ENCODE measurements around the gene NPC1.
A peak's percentile ranks its signal among the peaks of the same experiment; 100 is the strongest.

NPC1 gene

DNA sequence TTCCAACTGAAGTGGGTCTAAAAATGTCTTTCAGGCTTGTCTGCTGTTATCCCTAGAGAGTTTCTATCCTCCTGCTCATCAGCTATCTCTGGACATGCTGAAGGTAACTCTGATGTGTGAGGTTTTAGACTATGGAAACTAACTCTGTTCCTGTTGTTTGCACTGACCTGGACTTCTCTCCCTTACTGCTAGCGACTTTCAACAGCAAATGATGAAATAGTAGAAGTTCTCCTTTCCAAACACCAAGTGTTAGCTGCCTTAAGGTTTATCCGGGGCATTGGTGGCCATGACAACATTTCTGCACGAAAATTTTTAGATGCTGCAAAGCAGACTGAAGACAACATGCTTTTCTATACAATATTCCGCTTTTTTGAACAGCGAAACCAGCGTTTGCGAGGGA is 56.1 kb downstream of the NPC1 start:
- Histone ChIP-seq H2BK120ac (ENCODE audit: low read depth, low read length) (no peak overlapping the region), H2AFZ (ENCODE audit: low read length) (no peak overlapping the region), H3K14ac (ENCODE audit: low read length) (no peak overlapping the region), H2BK5ac (ENCODE audit: low read length) (no peak overlapping the region), H4K91ac (ENCODE audit: low read depth, low read length, poor library complexity) (no peak overlapping the region), H3K27me3 (ENCODE audit: control insufficient read depth in 3 of 3, insufficient read depth in 3 of 3, low read depth in 1 of 3, low read length in 3 of 3) (no peaks in the 10 kb centered on the region), H3K27ac (replicated peaks; ENCODE audit: low read length) (no peak overlapping the region), H2BK15ac (ENCODE audit: low read length) (no peak overlapping the region), H3K36me3 (replicated peaks in 1 of 2; ENCODE audit: control insufficient read depth in 2 of 2, insufficient read depth in 2 of 2, low read length in 2 of 2) (peaks cover 50 to 97% of the 10 kb centered on the region in 2 donors), H3K4me3 (ENCODE audit: low read length in 2 of 2) (no peak overlapping the region), H3K79me1 (ENCODE audit: low read depth, low read length) (no peaks in the 10 kb centered on the region), H2AK5ac (ENCODE audit: low read depth, low read length) (no peak overlapping the region), H2BK12ac (ENCODE audit: low read length) (no peak overlapping the region), H3K23ac (ENCODE audit: low read depth, low read length, poor library complexity) (no peak overlapping the region), H3K9ac (ENCODE audit: low read depth, low read length, poor library complexity) (no peak overlapping the region), H4K8ac (ENCODE audit: low read depth, low read length) (no peak overlapping the region), H3K4me2 (ENCODE audit: insufficient read depth, low read length, poor library complexity, severe bottlenecking) (no peak overlapping the region), H3K18ac (ENCODE audit: low read length) (no peak overlapping the region), H3K9me3 (replicated peaks in 1 of 2; ENCODE audit: control insufficient read depth in 2 of 2, insufficient read depth in 1 of 2, low read depth in 1 of 2, low read length in 2 of 2) (peaks cover 0 to 1% of the 10 kb centered on the region in 2 donors), H3K4ac (ENCODE audit: low read length) (no peak overlapping the region), H3K4me1 (ENCODE audit: control insufficient read depth in 2 of 2, insufficient read depth in 1 of 2, low read depth in 1 of 2, low read length in 2 of 2) (peaks cover 0 to 7% of the 10 kb centered on the region in 2 donors)
- WGBS, 2 donors (ENCODE audit: extremely low coverage in 2 of 2, insufficient read length in 2 of 2, insufficient replicate concordance in 1 of 2): no CpG with 5 or more reads among the region's 7 CpGs
- DNase-seq (ENCODE audit: low spot score): no peak

DNA sequence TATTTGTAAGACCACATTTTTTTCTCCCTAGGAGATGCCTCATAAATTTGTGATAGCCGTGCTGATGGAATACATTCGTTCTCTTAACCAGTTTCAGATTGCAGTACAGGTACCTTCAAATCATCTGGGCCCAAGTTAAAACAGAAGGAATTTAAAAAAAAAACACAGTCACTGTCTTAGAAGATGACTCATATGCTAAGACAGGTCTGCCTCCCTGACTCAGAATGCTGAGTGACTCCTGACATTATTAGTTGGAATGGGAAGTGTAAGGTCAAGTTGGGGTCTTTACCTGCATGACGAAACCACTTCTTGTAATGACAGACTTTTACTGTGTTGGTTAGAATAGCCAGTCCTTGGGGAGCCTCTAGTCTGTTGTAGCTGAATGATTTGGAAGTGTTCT is 56.7 kb downstream of the NPC1 start:
- H3K79me1 ChIP-seq (ENCODE audit: low read depth, low read length): no peaks in the 10 kb centered on the region
- no peak overlapping the region for H3K4ac ChIP-seq (ENCODE audit: low read length)
- H3K14ac ChIP-seq (ENCODE audit: low read length): no peak overlapping the region
- no peak overlapping the region for H2BK15ac ChIP-seq (ENCODE audit: low read length)
- H3K9me3 ChIP-seq (replicated peaks in 1 of 2; ENCODE audit: control insufficient read depth in 2 of 2, insufficient read depth in 1 of 2, low read depth in 1 of 2, low read length in 2 of 2): peaks cover 0 to 1% of the 10 kb centered on the region in 2 donors
- H3K27me3 ChIP-seq (ENCODE audit: control insufficient read depth in 3 of 3, insufficient read depth in 3 of 3, low read depth in 1 of 3, low read length in 3 of 3): no peaks in the 10 kb centered on the region
- H2BK5ac ChIP-seq (ENCODE audit: low read length): no peak overlapping the region
- H3K18ac ChIP-seq (ENCODE audit: low read length): no peak overlapping the region
- no CpG with 5 or more reads among the region's 3 CpGs for WGBS, 2 donors (ENCODE audit: extremely low coverage in 2 of 2, insufficient read length in 2 of 2, insufficient replicate concordance in 1 of 2)
- no peak overlapping the region for H2AFZ ChIP-seq (ENCODE audit: low read length)
- H3K4me2 ChIP-seq (ENCODE audit: insufficient read depth, low read length, poor library complexity, severe bottlenecking): no peak overlapping the region
- no peak for DNase-seq (ENCODE audit: low spot score)
- no peak overlapping the region for H2BK120ac ChIP-seq (ENCODE audit: low read depth, low read length)
- H2AK5ac ChIP-seq (ENCODE audit: low read depth, low read length): no peak overlapping the region
- no peak overlapping the region for H3K27ac ChIP-seq (replicated peaks; ENCODE audit: low read length)
- H3K23ac ChIP-seq (ENCODE audit: low read depth, low read length, poor library complexity): no peak overlapping the region
- H3K4me1 ChIP-seq (ENCODE audit: control insufficient read depth in 2 of 2, insufficient read depth in 1 of 2, low read depth in 1 of 2, low read length in 2 of 2): peaks cover 0 to 7% of the 10 kb centered on the region in 2 donors
- no peak overlapping the region for H4K91ac ChIP-seq (ENCODE audit: low read depth, low read length, poor library complexity)
- no peak overlapping the region for H3K9ac ChIP-seq (ENCODE audit: low read depth, low read length, poor library complexity)
- no peak overlapping the region for H2BK12ac ChIP-seq (ENCODE audit: low read length)
- no peak overlapping the region for H3K4me3 ChIP-seq (ENCODE audit: low read length in 2 of 2)
- peaks cover 46 to 95% of the 10 kb centered on the region in 2 donors for H3K36me3 ChIP-seq (replicated peaks in 1 of 2; ENCODE audit: control insufficient read depth in 2 of 2, insufficient read depth in 2 of 2, low read length in 2 of 2)
- H4K8ac ChIP-seq (ENCODE audit: low read depth, low read length): no peak overlapping the region

DNA sequence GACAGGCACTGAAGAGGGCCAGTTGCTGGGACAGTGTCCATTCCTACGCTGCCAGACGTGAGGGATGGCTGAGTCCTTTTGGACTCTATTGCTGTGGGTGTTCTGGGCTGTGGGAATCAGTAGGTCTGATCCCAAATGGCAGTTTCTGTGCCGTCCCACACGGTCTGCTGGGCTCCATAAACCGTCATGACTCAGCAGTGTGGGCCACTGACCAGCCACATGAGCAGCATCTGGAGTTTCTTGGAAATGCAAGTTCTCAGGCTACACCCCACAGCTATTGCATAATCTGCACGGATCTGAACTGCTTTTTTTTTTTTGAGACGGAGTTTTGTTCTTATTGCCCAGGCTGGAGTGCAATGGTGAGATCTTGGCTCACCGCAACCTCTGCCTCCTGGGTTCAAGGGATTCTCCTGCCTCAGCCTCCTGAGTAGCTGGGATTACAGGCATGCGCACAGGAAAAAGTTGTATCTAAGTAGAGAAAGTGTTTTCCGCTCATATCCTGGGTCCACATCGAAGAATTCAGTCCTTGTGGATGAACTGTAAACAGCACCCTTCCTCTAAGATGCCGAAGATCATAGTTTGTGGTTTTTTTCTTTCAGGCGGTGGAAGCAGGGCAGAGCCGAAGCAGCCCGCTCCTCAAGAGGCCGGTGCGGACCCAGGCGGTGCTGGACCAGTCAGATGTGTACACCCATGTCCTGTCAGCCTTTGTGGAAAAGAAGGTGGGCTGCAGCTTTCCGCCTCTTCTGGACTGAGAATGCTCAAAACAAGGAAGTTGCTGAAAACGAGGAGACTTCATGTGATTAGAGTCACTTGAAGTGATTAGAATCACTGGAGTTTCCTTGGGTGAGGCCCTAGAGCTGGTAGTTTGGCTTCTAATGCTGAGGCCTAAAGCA is 57.5 kb downstream of the NPC1 start:
- Histone ChIP-seq H3K4me1 (ENCODE audit: control insufficient read depth in 2 of 2, insufficient read depth in 1 of 2, low read depth in 1 of 2, low read length in 2 of 2) (peaks cover 0 to 7% of the 10 kb centered on the region in 2 donors), H3K27ac (replicated peaks; ENCODE audit: low read length) (no peak overlapping the region)

DNA sequence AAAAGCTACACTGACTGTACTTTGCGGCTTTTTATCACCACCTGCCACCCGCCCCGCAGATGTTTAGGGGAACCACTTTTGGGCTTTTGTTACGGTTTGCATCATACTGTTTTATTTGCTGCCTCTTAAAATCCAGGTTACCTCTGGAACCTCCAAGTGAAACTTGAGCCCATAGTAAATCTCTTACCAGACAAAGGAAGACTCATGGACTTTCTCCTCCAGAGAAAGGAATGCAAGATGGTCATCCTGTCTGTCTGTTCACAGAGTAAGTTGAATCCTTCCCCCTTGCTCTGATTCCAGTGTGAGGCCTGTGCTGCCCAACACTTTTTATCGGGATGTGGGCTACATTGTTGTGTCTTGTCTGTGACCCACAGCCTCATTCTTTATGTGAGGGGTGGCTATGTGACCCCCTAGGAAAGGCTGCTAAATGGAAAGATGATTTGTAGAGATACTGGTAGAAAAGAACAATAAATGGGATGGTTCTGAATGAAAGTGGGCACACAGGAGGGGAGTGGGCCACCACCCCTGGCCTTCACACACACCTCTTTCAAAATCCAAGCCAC is 59.7 kb downstream of the NPC1 start:
- H2BK120ac ChIP-seq (ENCODE audit: low read depth, low read length): no peak overlapping the region
- H4K8ac ChIP-seq (ENCODE audit: low read depth, low read length): no peak overlapping the region
- peaks cover 0 to 2% (median 0%) of the 10 kb centered on the region in 3 experiments for H3K27me3 ChIP-seq (ENCODE audit: control insufficient read depth in 3 of 3, insufficient read depth in 3 of 3, low read depth in 1 of 3, low read length in 3 of 3)
- H3K23ac ChIP-seq (ENCODE audit: low read depth, low read length, poor library complexity): no peak overlapping the region
- no peak overlapping the region for H4K91ac ChIP-seq (ENCODE audit: low read depth, low read length, poor library complexity)
- peaks cover 47 to 95% of the 10 kb centered on the region in 2 donors for H3K36me3 ChIP-seq (replicated peaks in 1 of 2; ENCODE audit: control insufficient read depth in 2 of 2, insufficient read depth in 2 of 2, low read length in 2 of 2)
- peak overlapping the region; percentile 11 for H3K27ac ChIP-seq (replicated peaks; ENCODE audit: low read length)
- no peak overlapping the region for H2AFZ ChIP-seq (ENCODE audit: low read length)
- H3K79me1 ChIP-seq (ENCODE audit: low read depth, low read length): peaks cover 1% of the 10 kb centered on the region
- WGBS, 2 donors (ENCODE audit: extremely low coverage in 2 of 2, insufficient read length in 2 of 2, insufficient replicate concordance in 1 of 2): no CpG with 5 or more reads among the region's 5 CpGs
- H2BK5ac ChIP-seq (ENCODE audit: low read length): no peak overlapping the region
- no peak for DNase-seq (ENCODE audit: low spot score)
- H3K9me3 ChIP-seq (replicated peaks in 1 of 2; ENCODE audit: control insufficient read depth in 2 of 2, insufficient read depth in 1 of 2, low read depth in 1 of 2, low read length in 2 of 2): no peaks in the 10 kb centered on the region
- H3K18ac ChIP-seq (ENCODE audit: low read length): no peak overlapping the region
- no peak overlapping the region for H3K14ac ChIP-seq (ENCODE audit: low read length)
- no peak overlapping the region for H2BK15ac ChIP-seq (ENCODE audit: low read length)
- no peak overlapping the region for H2BK12ac ChIP-seq (ENCODE audit: low read length)
- no peak overlapping the region for H3K4ac ChIP-seq (ENCODE audit: low read length)
- H2AK5ac ChIP-seq (ENCODE audit: low read depth, low read length): no peak overlapping the region
- no peak overlapping the region for H3K4me3 ChIP-seq (ENCODE audit: low read length in 2 of 2)
- no peak overlapping the region for H3K4me2 ChIP-seq (ENCODE audit: insufficient read depth, low read length, poor library complexity, severe bottlenecking)
- peaks cover 0 to 7% of the 10 kb centered on the region in 2 donors for H3K4me1 ChIP-seq (ENCODE audit: control insufficient read depth in 2 of 2, insufficient read depth in 1 of 2, low read depth in 1 of 2, low read length in 2 of 2)
- no peak overlapping the region for H3K9ac ChIP-seq (ENCODE audit: low read depth, low read length, poor library complexity)

More for the DNA sequence above, 57.5 kb downstream of the NPC1 start:
- Histone ChIP-seq H4K8ac (ENCODE audit: low read depth, low read length) (no peak overlapping the region), H3K9me3 (replicated peaks in 1 of 2; ENCODE audit: control insufficient read depth in 2 of 2, insufficient read depth in 1 of 2, low read depth in 1 of 2, low read length in 2 of 2) (peaks cover 0 to 1% of the 10 kb centered on the region in 2 donors), H2AFZ (ENCODE audit: low read length) (no peak overlapping the region), H3K27me3 (ENCODE audit: control insufficient read depth in 3 of 3, insufficient read depth in 3 of 3, low read depth in 1 of 3, low read length in 3 of 3) (peaks cover 0 to 2% (median 0%) of the 10 kb centered on the region in 3 experiments), H3K14ac (ENCODE audit: low read length) (no peak overlapping the region), H4K91ac (ENCODE audit: low read depth, low read length, poor library complexity) (no peak overlapping the region), H3K4me2 (ENCODE audit: insufficient read depth, low read length, poor library complexity, severe bottlenecking) (no peak overlapping the region), H2BK12ac (ENCODE audit: low read length) (no peak overlapping the region), H2AK5ac (ENCODE audit: low read depth, low read length) (no peak overlapping the region), H2BK120ac (ENCODE audit: low read depth, low read length) (no peak overlapping the region), H3K18ac (ENCODE audit: low read length) (no peak overlapping the region), H3K79me1 (ENCODE audit: low read depth, low read length) (no peaks in the 10 kb centered on the region), H3K36me3 (replicated peaks in 1 of 2; ENCODE audit: control insufficient read depth in 2 of 2, insufficient read depth in 2 of 2, low read length in 2 of 2) (peaks cover 45 to 95% of the 10 kb centered on the region in 2 donors), H2BK15ac (ENCODE audit: low read length) (no peak overlapping the region), H3K23ac (ENCODE audit: low read depth, low read length, poor library complexity) (peak overlapping the region; percentile 8), H2BK5ac (ENCODE audit: low read length) (no peak overlapping the region), H3K9ac (ENCODE audit: low read depth, low read length, poor library complexity) (no peak overlapping the region), H3K4ac (ENCODE audit: low read length) (no peak overlapping the region), H3K4me3 (ENCODE audit: low read length in 2 of 2) (no peak overlapping the region)
- no peak for DNase-seq (ENCODE audit: low spot score)
- no CpG with 5 or more reads among the region's 20 CpGs for WGBS, 2 donors (ENCODE audit: extremely low coverage in 2 of 2, insufficient read length in 2 of 2, insufficient replicate concordance in 1 of 2)

Data from neuronal stem cell (in vitro differentiated cells).